ENCODE results near the gene RPTOR. TPM values are rescaled to one million over a fixed set of nuclear protein-coding genes. Genes with fewer than 3 reads are reported as not detected.
A peak's percentile ranks its signal among the peaks of the same experiment; 100 is the strongest.

RPTOR gene
- total RNA-seq, 1 experiment from 2014 or later, result 46.2 TPM

- intact Hi-C loops (cut with micrococcal nuclease), result no loop called here
- Histone ChIP-seq H4K20me1 (ENCODE audit: low read length) (no peaks in the 10 kb centered on the region), H3K79me2 (ENCODE audit: low read length) (peaks cover 72% of the 10 kb centered on the region), H3K9ac (ENCODE audit: low read length) (peak overlapping the region; percentile 32; the same call in 1 of the 2 replicates), H3K9me2 (replicated peaks; ENCODE audit: low read length) (no peaks in the 10 kb centered on the region), H3K27me3 (ENCODE audit: low read length) (no peaks in the 10 kb centered on the region), H3K9me3 (ENCODE audit: low read length) (no peaks in the 10 kb centered on the region), H3K4me1 (ENCODE audit: insufficient read depth, low read length) (peaks cover 34% of the 10 kb centered on the region), H2AFZ (ENCODE audit: low read length) (no peak overlapping the region), H3K36me3 (ENCODE audit: low read depth, low read length) (no peaks in the 10 kb centered on the region), H3K4me2 (ENCODE audit: low read length) (no peak overlapping the region), H3K27ac (ENCODE audit: low read length) (peak overlapping the region; percentile 80), H3F3A (ENCODE audit: low read length, unreplicated experiment) (no peaks in the 10 kb centered on the region), H3K4me3 (ENCODE audit: low read length) (no peak overlapping the region)
- DNase-seq, result no peak
- ChIA-PET POLR2A (ENCODE audit: unreplicated experiment) (no interaction called here), CTCF (no interaction called here)
- TSS peak; percentile 25 for BruUV-seq (replicated peaks)
- TF ChIP-seq CTCF (conservative IDR thresholded peaks at IDR 0.05; ENCODE audit: low read depth, low read length), result no peak
- no peak for TF ChIP-seq EZH2 (IDR thresholded peaks at IDR 0.05; ENCODE audit: low read length, unreplicated experiment)
- ATAC-seq, result no peak
Measured at GRCh38 chr17:80716986-80717719, 172.5 kb downstream of the RPTOR start.

GRCh38 chr17:80717720-80718083, 173.1 kb downstream of the RPTOR start:
- Histone ChIP-seq H3K4me1 (ENCODE audit: insufficient read depth, low read length) (peaks cover 34% of the 10 kb centered on the region), H3K9me2 (replicated peaks; ENCODE audit: low read length) (no peaks in the 10 kb centered on the region), H2AFZ (ENCODE audit: low read length) (no peak overlapping the region), H3K79me2 (ENCODE audit: low read length) (peaks cover 72% of the 10 kb centered on the region), H3F3A (ENCODE audit: low read length, unreplicated experiment) (no peaks in the 10 kb centered on the region), H3K4me3 (ENCODE audit: low read length) (no peak overlapping the region), H3K36me3 (ENCODE audit: low read depth, low read length) (no peaks in the 10 kb centered on the region), H3K4me2 (ENCODE audit: low read length) (no peak overlapping the region), H4K20me1 (ENCODE audit: low read length) (no peaks in the 10 kb centered on the region), H3K9me3 (ENCODE audit: low read length) (no peaks in the 10 kb centered on the region), H3K9ac (ENCODE audit: low read length) (no peak overlapping the region; the same call in 1 of the 2 replicates), H3K27me3 (ENCODE audit: low read length) (no peaks in the 10 kb centered on the region), H3K27ac (ENCODE audit: low read length) (0 out of 2 replicates have a peak overlapping the region, but pooled peaks have one; percentile 95)
- ChIA-PET CTCF (no interaction called here), POLR2A (ENCODE audit: unreplicated experiment) (no interaction called here)
- ATAC-seq, result no peak
- no peak for TF ChIP-seq EZH2phosphoT487 (IDR thresholded peaks at IDR 0.05; ENCODE audit: borderline replicate concordance, low read length)
- no peak for TF ChIP-seq CTCF (conservative IDR thresholded peaks at IDR 0.05; ENCODE audit: low read depth, low read length)
- TF ChIP-seq EZH2 (IDR thresholded peaks at IDR 0.05; ENCODE audit: low read length, unreplicated experiment), result no peak
- BruUV-seq (replicated peaks), result no TSS peak
- intact Hi-C loops (cut with micrococcal nuclease), result no loop called here
- no peak for DNase-seq

GRCh38 chr17:80718428-80718827, 173.8 kb downstream of the RPTOR start:
- no peaks in the 10 kb centered on the region for H4K20me1 ChIP-seq (ENCODE audit: low read length)
- no peaks in the 10 kb centered on the region for H3K9me2 ChIP-seq (replicated peaks; ENCODE audit: low read length)
- ChIA-PET POLR2A (ENCODE audit: unreplicated experiment) (no interaction called here), CTCF (no interaction called here)
- no peaks in the 10 kb centered on the region for H3K9me3 ChIP-seq (ENCODE audit: low read length)
- no peak for TF ChIP-seq EZH2phosphoT487 (IDR thresholded peaks at IDR 0.05; ENCODE audit: borderline replicate concordance, low read length)
- TF ChIP-seq CTCF (conservative IDR thresholded peaks at IDR 0.05; ENCODE audit: low read depth, low read length), result no peak
- no peak for TF ChIP-seq EZH2 (IDR thresholded peaks at IDR 0.05; ENCODE audit: low read length, unreplicated experiment)
- H3K79me2 ChIP-seq (ENCODE audit: low read length), result peaks cover 73% of the 10 kb centered on the region
- BruUV-seq (replicated peaks), result no TSS peak
- intact Hi-C loops (cut with micrococcal nuclease), result no loop called here
- no peak overlapping the region for H3K4me2 ChIP-seq (ENCODE audit: low read length)
- DNase-seq (no peak), ATAC-seq (no peak)
- no peaks in the 10 kb centered on the region for H3K27me3 ChIP-seq (ENCODE audit: low read length)
- no peaks in the 10 kb centered on the region for H3F3A ChIP-seq (ENCODE audit: low read length, unreplicated experiment)
- peak overlapping the region; percentile 95 for H3K27ac ChIP-seq (ENCODE audit: low read length)
- peak overlapping the region; percentile 7; the same call in 1 of the 2 replicates for H3K9ac ChIP-seq (ENCODE audit: low read length)
- no peaks in the 10 kb centered on the region for H3K36me3 ChIP-seq (ENCODE audit: low read depth, low read length)
- no peak overlapping the region for H3K4me3 ChIP-seq (ENCODE audit: low read length)
- H2AFZ ChIP-seq (ENCODE audit: low read length), result no peak overlapping the region
- H3K4me1 ChIP-seq (ENCODE audit: insufficient read depth, low read length), result peaks cover 34% of the 10 kb centered on the region
